ENCODE data around the gene HOXA11.

DNA sequence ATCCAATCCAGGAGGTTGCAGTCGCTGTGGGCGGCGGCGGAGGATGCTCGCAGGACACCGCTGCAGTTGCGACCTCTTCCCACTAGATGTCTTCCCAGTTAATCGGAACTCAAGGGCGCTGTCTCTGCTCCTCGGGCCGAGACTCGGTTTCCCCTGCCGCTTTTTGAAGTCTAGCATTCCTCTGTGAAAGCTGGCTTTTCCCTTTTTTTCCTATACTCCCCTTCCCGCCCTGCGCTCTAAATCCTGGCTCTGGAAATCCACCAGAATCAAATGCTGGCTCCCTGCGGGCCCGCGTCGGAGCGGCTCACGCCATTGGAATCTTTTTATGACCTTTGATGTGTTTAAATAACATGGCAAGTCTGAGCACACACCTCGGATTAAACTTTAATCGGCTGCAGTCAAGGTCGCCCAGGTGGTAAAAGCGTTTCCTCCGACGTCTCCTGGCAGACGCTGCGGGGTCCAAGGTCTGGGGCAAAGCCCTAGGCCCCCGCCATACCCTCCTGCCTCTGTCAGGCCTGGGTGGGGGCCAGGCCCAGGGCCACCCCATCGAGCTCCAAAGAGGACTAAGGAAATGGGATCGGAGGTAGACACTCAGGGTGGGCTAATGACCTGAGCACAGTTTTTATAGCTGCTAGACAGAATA lies 25.5 kb upstream of the HOXA11 start:
- TF ChIP-seq, protein P1, sequence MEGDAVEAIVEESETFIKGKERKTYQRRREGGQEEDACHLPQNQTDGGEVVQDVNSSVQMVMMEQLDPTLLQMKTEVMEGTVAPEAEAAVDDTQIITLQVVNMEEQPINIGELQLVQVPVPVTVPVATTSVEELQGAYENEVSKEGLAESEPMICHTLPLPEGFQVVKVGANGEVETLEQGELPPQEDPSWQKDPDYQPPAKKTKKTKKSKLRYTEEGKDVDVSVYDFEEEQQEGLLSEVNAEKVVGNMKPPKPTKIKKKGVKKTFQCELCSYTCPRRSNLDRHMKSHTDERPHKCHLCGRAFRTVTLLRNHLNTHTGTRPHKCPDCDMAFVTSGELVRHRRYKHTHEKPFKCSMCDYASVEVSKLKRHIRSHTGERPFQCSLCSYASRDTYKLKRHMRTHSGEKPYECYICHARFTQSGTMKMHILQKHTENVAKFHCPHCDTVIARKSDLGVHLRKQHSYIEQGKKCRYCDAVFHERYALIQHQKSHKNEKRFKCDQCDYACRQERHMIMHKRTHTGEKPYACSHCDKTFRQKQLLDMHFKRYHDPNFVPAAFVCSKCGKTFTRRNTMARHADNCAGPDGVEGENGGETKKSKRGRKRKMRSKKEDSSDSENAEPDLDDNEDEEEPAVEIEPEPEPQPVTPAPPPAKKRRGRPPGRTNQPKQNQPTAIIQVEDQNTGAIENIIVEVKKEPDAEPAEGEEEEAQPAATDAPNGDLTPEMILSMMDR (IDR thresholded peaks at IDR 0.05; ENCODE audit: low read length): peak; percentile 85
- TF ChIP-seq EZH2 (IDR thresholded peaks at IDR 0.05; ENCODE audit: borderline replicate concordance, low read length): no peak

All from OCI-LY1 (cell line).